Ureter (tissue), 1 donor: ENCODE data around the gene IER5L. TPM values are rescaled to one million over a fixed set of nuclear protein-coding genes. Genes with fewer than 3 reads are reported as not detected.
"Not testable (repeated sequence)": the region's sequence is repeated elsewhere in the genome, so short reads cannot be mapped to it uniquely, and the experiment has no call there.

ENCODE experiments used
- DNase-seq: peaks from one replicate; pipeline ENCODE4 v3.0.0-alpha.2; 2020; ENCODE audit warnings: low spot score
- total RNA-seq: library from RNA; stranded (reverse); gene quantifications from one replicate; pipeline ENCODE4 v1.2.4, GENCODE V29; 2023
- donor health status: DM: yes; HTN: yes; CAD: no.

Gene IER5L
- total RNA-seq, 1 donor from 2014 or later = 16.0 TPM

DNA sequence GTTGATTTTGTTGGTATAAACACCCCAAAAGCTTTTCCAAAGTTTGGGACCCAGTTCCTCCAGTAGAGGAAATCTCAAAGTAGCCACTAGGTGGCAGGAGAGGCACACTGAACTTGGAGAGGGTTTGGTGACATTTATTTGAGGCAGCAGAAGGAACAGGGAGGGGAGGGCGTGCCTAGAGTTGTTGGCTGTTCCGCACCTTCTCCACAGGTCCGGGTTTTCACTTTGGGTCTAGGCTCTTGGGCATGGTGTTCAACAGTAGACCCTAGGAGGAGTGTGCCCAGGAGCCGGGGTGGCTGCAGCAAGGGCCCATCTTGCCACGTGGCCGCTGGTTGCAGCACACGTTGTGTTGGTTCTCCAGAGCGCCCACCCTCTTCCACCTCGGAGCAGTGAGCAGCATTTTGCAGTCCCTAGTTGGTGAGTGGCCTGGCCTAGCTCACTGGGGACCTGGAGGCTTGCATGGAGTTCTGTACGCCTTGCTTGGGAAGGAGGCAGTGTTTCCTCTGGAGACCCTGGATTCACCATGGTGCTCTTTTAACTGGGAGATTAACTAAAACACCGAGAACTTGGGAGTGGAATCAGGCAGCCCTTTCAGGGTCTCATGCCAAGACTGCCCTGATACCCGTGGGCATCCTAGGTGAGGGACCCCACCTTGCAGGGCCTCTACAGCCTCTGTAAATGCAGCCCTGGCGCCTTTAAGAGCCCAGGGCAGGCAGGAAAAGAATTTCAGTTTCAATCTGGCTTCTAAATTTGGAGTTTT is 38.6 kb downstream of the IER5L start:
- peak; percentile 92 for DNase-seq

DNA sequence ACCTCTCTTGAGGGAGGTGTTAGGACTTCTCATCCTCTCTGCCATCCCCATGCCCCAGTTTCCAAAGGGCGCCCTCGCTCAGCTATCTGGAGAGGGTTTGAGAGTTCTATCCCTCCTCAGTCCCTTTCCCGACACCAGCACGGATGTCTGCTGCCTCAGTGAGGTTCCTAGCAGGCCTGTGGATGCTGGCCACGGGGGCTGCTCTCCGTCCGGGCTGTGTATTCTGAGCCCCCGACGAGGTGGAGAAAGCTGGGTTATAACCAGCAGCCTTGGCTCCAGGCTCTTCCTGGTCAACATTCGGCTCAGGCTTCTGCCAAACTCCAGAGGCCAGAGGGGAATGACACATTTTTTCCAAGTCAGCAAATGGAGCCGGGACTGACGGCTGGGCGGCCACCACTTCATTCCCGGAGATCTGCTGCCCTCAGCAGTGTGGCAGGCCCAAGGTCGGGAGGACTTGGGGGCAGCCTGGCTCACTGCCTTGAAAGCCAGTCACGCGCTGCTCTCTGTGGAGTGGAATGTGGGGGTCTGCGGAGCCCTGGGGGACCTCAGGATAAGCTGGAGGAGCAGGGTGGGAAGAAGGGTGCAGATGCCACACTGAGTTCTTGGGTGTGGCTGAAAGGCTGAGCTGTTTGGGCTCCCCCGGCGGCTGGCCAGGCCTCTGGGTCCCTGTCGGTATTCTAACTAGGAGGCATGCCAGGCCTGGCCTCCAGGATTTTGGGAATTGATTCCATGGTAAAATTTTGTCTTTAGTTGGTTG is 39.4 kb downstream of the IER5L start:
- DNase-seq = peak; percentile 65

DNA sequence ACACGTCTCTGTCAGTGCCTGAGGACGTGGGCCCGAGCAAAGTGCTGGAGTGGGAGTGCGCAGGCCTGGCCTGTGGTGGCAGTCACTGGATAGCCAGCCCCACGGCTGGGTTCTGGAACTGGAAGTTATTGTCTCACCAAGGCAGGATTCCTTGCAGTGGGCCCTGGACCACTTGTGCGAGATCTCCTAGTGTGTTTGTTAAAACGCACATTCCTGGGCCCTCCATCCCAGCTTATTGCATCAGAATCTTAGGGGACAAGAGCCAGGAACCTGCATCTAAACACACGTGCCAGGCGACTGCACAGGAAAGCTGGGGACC is 40.0 kb downstream of the IER5L start:
- no peak for DNase-seq

DNA sequence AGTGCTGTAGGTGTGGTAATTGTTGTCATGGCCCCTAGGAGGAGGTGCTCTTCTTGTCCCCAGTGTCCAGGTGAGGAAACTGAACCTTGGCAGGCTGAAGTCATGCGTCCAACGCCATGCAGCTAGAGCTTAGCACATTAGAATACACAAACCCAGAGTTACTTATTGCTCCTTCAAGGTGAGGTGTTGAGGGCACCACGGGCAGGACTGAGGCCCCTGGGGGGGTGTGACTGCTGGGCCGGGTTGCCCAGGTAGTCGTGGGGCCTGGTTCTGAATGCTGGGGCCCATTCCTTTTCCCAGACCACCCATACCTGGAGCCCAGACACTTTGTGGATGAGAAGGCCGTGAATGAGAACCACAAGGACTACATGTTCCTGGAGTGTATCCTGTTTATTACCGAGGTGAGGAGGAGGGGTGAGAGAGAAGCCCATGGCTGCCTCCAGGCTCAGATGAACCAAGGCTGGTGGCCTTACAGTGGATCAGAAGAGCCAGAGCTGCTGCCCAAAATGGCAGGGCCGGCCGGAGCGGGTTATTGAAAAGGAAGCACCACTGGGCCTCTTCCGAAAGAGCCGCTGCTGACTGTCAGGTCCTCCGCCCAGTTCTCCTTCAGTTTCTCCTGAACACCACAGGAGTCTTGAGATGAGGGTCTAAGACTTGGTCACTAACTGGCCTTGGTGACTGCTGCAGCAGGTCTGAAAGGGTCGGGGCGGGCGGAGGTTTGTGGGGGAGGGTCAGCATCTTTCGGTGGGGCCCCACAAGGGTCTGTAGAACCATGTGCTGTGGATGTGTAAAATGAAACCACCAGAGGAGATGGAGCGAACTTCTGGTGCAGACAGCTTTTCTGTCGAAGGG is 40.5 kb downstream of the IER5L start:
- no peak for DNase-seq

DNA sequence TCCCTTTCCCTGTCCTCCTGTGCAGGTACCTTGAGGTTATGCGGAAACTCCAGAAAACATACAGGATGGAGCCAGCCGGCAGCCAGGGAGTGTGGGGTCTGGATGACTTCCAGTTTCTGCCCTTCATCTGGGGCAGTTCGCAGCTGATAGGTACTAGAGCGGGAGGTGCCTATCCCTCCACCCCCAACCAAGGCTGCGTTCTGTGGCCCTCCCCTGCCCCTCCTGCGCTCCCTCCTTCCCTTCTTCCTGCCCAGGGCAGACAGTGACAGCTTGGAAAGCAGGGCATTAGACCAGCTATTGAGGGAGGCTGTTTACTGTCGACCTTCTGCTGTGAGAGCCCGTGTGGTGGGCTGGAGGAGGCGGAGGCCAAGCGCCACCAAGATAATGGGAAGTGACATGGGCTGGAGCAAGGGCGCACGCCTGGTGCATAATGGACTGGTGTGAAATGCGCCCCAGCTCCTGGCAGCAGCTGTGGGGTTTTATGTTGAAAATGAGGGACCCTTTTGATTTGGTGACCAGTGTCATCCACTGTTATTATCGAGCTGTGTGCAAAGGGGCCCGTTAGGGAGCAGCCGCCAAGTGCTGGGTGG is 41.5 kb downstream of the IER5L start:
- no peak for DNase-seq

DNA sequence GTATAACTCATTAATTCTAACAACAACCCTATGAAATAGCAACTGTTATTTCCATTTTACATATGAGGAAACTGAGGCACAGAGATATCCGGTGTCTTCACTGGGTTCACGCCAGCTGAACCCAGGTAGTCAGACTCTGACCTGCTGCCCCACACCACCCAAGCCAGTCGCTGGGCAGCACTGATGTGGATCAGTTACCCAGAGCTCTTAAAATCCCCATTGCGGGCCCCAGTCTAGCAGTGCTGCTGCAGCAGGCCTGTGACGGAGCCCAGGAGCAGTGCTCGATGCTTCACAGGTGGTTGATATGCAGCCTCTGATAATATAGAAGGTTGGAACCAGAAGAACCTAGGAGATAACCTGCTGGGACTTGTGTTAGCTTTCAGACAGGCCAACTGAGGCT is 42.6 kb downstream of the IER5L start:
- DNase-seq = no peak

DNA sequence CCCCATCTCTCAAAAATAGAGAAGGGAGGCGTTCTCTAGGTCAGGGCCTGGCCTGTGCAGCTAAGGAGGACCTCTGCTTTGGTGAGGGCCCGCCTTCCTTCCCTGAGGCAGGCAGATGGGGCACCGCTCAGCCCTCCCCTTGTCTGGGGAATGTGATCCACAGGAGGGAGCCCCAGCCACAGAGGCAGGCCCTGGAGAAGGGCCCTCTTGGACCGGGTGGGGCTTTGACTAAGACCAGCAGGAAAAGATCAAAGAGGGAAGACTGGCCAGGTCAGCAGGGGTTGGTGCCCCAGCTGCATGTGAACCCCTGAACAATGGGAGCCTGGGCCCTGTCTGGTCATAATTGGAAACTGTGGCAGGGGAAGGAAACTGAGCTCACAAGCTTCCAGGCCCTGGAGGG is 45.0 kb downstream of the IER5L start:
- no peak for DNase-seq

DNA sequence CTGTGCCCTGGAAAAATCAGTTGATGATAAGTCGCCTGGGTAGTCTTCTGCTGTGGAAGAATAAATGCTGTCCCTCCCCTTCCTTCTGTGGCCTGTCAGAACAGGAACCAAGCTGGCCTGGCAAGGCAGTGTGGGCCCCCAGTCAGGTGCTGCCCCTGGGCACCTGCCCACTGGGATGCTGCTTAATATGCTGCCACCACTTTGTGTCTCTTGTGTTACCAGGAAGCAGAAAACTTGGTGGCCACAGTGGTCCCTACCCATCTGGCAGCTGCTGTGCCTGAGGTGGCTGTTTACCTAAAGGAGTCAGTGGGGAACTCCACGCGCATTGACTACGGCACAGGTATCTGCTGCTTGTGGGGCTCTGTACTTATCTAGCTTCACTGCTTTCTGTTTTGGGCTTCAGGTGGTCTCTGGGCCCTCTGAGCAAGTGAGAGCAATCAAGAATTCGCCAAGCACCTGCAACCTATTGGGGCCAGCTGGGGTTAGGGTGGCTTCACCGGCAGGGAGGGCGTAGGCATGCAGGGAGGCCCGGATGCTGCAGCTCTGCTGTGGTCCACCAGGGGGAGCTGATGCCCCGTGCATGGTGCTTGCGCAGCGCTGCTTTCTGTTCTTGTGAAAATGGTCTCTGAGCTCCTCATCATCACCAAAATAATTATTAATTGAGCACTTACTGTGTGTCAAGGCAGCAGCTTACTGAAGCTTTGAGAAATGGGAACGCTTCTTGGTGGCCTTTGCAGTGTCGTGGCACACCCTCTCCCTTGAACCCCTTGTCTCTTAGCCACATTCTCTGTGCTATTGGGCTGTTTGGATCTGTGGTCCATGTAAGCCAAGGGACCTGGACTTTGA is 46.5 kb downstream of the IER5L start:
- DNase-seq = peak; percentile 85

DNA sequence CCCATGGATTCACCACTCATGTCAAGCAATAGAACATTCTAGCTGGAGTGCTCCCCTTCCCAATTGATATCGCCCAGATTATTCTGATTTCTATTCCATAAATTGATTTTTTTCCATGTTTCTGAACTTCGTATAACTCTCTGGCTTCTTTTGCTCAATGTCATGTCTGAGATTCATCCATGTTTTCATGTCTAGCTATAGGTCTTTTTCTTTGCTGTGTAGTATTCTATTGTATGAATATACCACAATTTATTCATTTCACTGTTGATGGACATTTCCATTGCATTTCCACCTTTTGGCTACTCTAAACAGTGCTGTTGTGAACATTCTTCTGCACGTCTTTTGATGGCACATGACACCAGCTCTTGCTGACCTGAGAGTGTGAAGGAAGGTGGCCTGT is 47.3 kb downstream of the IER5L start:
- no peak for DNase-seq

DNA sequence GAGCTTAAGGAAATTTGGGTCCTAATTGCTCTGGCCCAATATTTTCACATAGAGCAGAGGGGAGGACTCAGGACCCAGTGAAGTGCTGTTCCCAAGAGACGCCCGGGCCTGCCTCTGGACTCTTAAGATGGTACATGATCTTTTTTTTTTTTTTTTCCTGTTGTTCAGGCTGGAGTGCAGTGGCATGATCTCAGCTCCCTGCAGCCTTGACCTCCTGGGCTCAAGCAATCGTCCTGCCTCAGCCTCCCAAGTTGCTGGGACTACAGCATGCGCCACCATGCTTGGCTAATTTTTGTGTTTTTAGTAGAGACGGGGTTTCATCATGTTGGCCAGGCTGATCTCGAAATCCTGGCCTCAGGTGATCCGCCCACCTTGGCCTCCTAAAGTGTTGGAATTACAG is 47.8 kb downstream of the IER5L start:
- not testable (repeated sequence) for DNase-seq

DNA sequence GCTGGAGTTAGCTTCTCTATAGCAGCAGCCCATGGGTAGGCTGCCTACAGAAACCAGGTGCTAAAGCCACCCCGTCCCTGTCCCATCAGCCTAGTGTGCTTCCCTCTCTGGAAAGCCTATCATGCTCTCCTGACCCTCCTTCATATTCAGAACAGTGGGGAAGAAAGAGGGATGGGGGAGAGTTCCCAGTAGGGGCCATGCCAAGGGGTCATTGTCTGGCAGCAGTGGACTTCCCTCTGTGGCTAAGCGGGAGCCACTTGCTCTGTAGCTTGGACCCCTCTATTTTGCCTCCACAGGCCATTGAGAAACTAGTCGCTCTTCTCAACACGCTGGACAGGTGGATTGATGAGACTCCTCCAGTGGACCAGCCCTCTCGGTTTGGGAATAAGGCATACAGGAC is 49.4 kb downstream of the IER5L start:
- no peak for DNase-seq

DNA sequence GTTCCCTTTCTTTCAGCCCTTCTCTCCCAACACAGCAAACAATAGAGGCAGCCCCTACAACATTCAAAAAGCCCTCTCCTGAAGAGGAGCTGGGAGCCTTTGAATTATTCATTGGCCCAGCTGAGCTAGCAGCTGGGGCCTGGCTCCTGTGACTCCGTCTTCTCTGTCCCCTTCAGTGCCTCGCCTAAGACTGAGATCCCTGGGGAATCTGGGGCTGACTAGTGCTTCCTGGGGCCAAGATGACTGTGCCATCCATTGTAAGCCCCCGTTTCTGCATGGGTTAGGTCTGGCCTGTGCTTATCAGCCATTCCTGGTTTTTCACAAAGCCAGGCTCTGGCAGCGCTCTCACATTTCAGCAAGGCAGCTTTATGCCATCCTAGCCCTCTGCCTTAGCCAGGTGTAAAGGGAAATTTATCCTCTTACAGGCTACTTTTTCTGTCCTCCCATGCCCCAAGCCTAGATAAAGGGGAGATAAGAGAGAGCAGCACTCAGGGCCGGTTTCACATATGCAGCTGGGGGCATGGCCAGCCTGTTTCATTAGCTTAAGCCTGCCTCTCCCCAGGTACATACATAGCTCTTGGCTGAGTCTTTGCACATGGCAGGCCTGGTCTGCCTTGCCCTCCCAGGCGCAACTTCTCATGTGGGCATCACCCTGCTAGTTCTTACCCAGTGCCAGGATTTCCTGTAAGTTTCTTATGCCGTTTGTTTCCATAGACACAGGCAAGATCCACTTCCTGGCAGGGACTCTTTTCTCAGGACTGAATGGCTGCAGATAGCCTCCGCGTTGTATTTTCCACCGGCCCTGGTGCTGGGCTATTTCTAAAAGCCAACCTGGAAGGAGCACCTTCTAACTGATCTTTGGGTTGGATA is 51.1 kb downstream of the IER5L start:
- DNase-seq = no peak

Other genes with a start within 250 kb of the IER5L start
- gene DOLK, start 230.7 kb downstream of the IER5L start, total RNA-seq = 14.2 TPM
- gene NUP188, start 230.6 kb downstream of the IER5L start, total RNA-seq = 52.1 TPM
- 317 TPM for gene SH3GLB2, start 149.9 kb downstream of the IER5L start, total RNA-seq
- 58.2 TPM for gene MIGA2, start 141.6 kb downstream of the IER5L start, total RNA-seq
- 18.2 TPM for gene DOLPP1, start 97.2 kb downstream of the IER5L start, total RNA-seq
- gene CRAT, start 67.5 kb downstream of the IER5L start, total RNA-seq = 42.1 TPM
- gene PTPA, start 66.8 kb downstream of the IER5L start, total RNA-seq = 143 TPM